Ovary (tissue), 9 donors: Measurements from ENCODE around the gene MSI2. TPM values are rescaled to one million over a fixed set of nuclear protein-coding genes. Genes with fewer than 3 reads are reported as not detected.

Source experiments
- DNase-seq, 5 donors: peaks; one replicate each; pipeline ENCODE4 v3.0.0-alpha.2; 2019 to 2020
- H3K27ac ChIP-seq, 2 donors: fragments of 200-600 bp; one replicate each; pipeline versions ENCODE4 v1.5.1 to v1.8.0; 2019 to 2022
- H3K27me3 ChIP-seq: fragments of 200-600 bp; one replicate; pipeline ENCODE4 v1.8.0; 2022
- H3K36me3 ChIP-seq: fragments of 200-600 bp; sonication (generic); one replicate; pipeline ENCODE4 v1.5.1; 2019
- H3K4me1 ChIP-seq: one replicate; pipeline ENCODE4 v1.8.1; 2013; ENCODE audit warnings: mild to moderate bottlenecking, moderate library complexity; ENCODE audit not compliant: insufficient read depth
- H3K4me3 ChIP-seq: fragments of 200-600 bp; sonication (generic); one replicate; pipeline ENCODE4 v1.5.1; 2017
- H3K9me3 ChIP-seq, 2 donors: fragments of 200-600 bp in 1 of 2; sonication (generic) in 1 of 2; one replicate each; pipeline versions ENCODE4 v1.5.1 to v1.8.1; 2013 to 2019; ENCODE audit warnings: mild to moderate bottlenecking in 1 of 2, moderate library complexity in 1 of 2
- CTCF ChIP-seq, 3 donors: fragments of 450-650 bp in 2 of 3; fragments of 200-600 bp in 1 of 3; IDR thresholded peaks; one replicate each; pipeline versions ENCODE4 v1.5.1 to v1.8.0; 2016 to 2022; ENCODE audit warnings: antibody characterized with exemption in 3 of 3, mild to moderate bottlenecking in 1 of 3
- EP300 ChIP-seq: sonication (generic); formaldehyde crosslinking; IDR thresholded peaks from one replicate; pipeline ENCODE4 v1.6.1; 2017; ENCODE audit warnings: antibody characterized with exemption
- POLR2A ChIP-seq: fragments of 450-650 bp; IDR thresholded peaks from one replicate; pipeline ENCODE4 v1.6.1; 2017; ENCODE audit warnings: antibody characterized with exemption, mild to moderate bottlenecking, moderate library complexity
- WGBS, 3 donors: extraction: QIAGEN DNeasy Blood & Tissue Kit in 1 of 3; methylation state at CpG; one replicate each; pipeline versions ENCODE4 v1.1.5 to v1.1.7; 2013 to 2017; 5-methylcytosine and 5-hydroxymethylcytosine counted together
- intact Hi-C, 4 donors: fragments of 100-400 bp; cut with DNase I; formaldehyde crosslinking; loops; one replicate each; pipeline versions ENCODE4 v1.11.0 to v1.15.1; 2022 to 2023
- polyA plus RNA-seq, 2 donors: library from polyadenylated mRNA; stranded (reverse); fragments of 200-250 nt in 1 of 2; fragments of 350-450 nt in 1 of 2; fragmentation: Illumina TruSeq in 1 of 2; extraction: RNeasy Lipid Tissue Mini Kit (QIAGEN cat#74804) in 1 of 2; gene quantifications; one replicate each; pipeline ENCODE4 v1.2.3, GENCODE V29; 2013 to 2014
- total RNA-seq, 7 donors: library from RNA; depleted of rRNA in 2 of 7; stranded (reverse); fragments of >200 nt in 2 of 7; fragmentation: NEBNext Ultra II Directional in 3 of 7; extraction: Animal tissue kit (Norgen Biotek cat#: 25700) in 3 of 7; gene quantifications; one replicate each; pipeline versions ENCODE4 v1.1.0 to v1.2.4, GENCODE V29; 2016 to 2023
- donor health status: DM: no; HTN: no; CAD: no; lungs with moderate emphysema.
- donor health status: DM: no; HTN: no; CAD: no.
- donor health status: Bipolar disorder and iron deficiency.
- donor health status: DM: yes; HTN: yes; CAD: no.
- donor health status: DM: no; HTN: no; CAD: no.
- donor health status: DM: yes; HTN: yes; CAD: no.

The MSI2 gene
- total and polyA plus RNA-seq, 9 donors: 43.1 to 199 (median 120) TPM

- Histone ChIP-seq H3K27ac (no peak overlapping the region), H3K4me3 (no peak overlapping the region), H3K9me3 (no peaks in the 10 kb centered on the region), H3K4me1 (no peaks in the 10 kb centered on the region), H3K36me3 (no peaks in the 10 kb centered on the region), H3K27me3 (no peaks in the 10 kb centered on the region)
- no peak for DNase-seq
- WGBS, 3 donors: 76 to 94% (median 92%) methylated on average over 4 of the region's 4 CpGs
- intact Hi-C loops: no loop called here
- TF ChIP-seq POLR2A: no peak
- TF ChIP-seq CTCF (IDR thresholded peaks at IDR 0.05): no peak
- TF ChIP-seq EP300: no peak
These were observed 129.7 kb downstream of the MSI2 start for GRCh38 chr17:57385975-57386374.

GRCh38 chr17:57387575-57387974 lies 131.3 kb downstream of the MSI2 start:
- no peak overlapping the region for H3K4me3 ChIP-seq
- intact Hi-C loops: no loop called here
- no peak overlapping the region for H3K27ac ChIP-seq
- H3K4me1 ChIP-seq: peaks cover 1% of the 10 kb centered on the region
- no peaks in the 10 kb centered on the region for H3K9me3 ChIP-seq
- no peak for TF ChIP-seq POLR2A
- no peak for TF ChIP-seq CTCF (IDR thresholded peaks at IDR 0.05)
- no peaks in the 10 kb centered on the region for H3K36me3 ChIP-seq
- 93 to 100% (median 94%) methylated on average over 1 of the region's 1 CpG for WGBS, 3 donors
- H3K27me3 ChIP-seq: no peaks in the 10 kb centered on the region
- no peak for DNase-seq

GRCh38 chr17:57388131-57388725 lies 131.9 kb downstream of the MSI2 start:
- WGBS, 3 donors: 87 to 99% (median 98%) methylated on average over 5 of the region's 5 CpGs
- H3K36me3 ChIP-seq: no peaks in the 10 kb centered on the region
- TF ChIP-seq CTCF (IDR thresholded peaks at IDR 0.05) (no peak), POLR2A (no peak), EP300 (no peak)
- no peaks in the 10 kb centered on the region for H3K27me3 ChIP-seq
- peaks cover 1% of the 10 kb centered on the region for H3K4me1 ChIP-seq
- H3K9me3 ChIP-seq: no peaks in the 10 kb centered on the region
- H3K27ac ChIP-seq: no peak overlapping the region
- intact Hi-C loops: no loop called here
- H3K4me3 ChIP-seq: no peak overlapping the region
- DNase-seq: no peak

GRCh38 chr17:57389473-57389872 lies 133.2 kb downstream of the MSI2 start:
- Histone ChIP-seq H3K9me3 (no peaks in the 10 kb centered on the region), H3K27me3 (no peaks in the 10 kb centered on the region), H3K36me3 (no peaks in the 10 kb centered on the region), H3K4me3 (no peak overlapping the region), H3K27ac (no peak overlapping the region), H3K4me1 (peaks cover 2% of the 10 kb centered on the region)
- TF ChIP-seq EP300 (no peak), CTCF (IDR thresholded peaks at IDR 0.05) (no peak), POLR2A (no peak)
- WGBS, 3 donors: 49 to 50% (median 50%) methylated on average over 2 of the region's 2 CpGs
- DNase-seq: no peak
- intact Hi-C loops: no loop called here
